Spleen (tissue), 7 donors: Measurements from ENCODE around the gene ZC3H14.

Source experiments
- POLR2A ChIP-seq, 3 donors: fragments of 450-650 bp; IDR thresholded peaks; one replicate each; pipeline ENCODE4 v1.5.1; 2017; ENCODE audit warnings: antibody characterized with exemption in 3 of 3, mild to moderate bottlenecking in 1 of 3
- TF ChIP-seq, protein P1 (sequence below), 11 experiments: fragments of 200-600 bp in 7 of 11; fragments of 450-650 bp in 4 of 11; sonication (generic) in 4 of 11; IDR thresholded peaks in 8 of 11; conservative IDR thresholded peaks in 3 of 11; 1 replicate in 7 of 11; 2 replicates in 4 of 11; pipeline versions ENCODE4 v1.4.0 to v1.8.0; 2016 to 2021; ENCODE audit warnings: antibody characterized with exemption in 11 of 11, inconsistent platforms in 4 of 11, mild to moderate bottlenecking in 1 of 11
- donor health status: DM: no; HTN: no; CAD: no; lungs with moderate emphysema.
- donor health status: DM: no; HTN: no; CAD: no.
- donor health status: DM: no; HTN: no; CAD: no.

DNA sequence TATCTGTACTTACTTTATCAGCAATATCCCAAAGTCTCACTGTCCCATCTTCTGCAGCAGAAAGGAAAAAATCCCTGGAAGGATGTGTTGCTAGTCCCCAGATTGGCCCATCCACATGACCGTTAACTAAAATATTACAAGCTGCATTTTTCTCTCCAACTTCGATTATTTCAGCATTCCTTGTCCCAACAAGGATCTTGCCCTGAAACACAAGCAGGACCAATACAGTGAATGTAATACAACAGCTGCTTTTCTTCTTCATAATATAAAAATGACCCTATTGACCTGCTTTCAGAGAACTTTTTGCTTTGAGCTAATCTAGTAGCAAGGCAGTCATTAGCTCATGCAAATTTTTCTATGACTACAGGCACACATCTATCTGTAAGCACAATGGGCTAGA, 58.3 kb downstream of the ZC3H14 start:
- TF ChIP-seq, protein P1, sequence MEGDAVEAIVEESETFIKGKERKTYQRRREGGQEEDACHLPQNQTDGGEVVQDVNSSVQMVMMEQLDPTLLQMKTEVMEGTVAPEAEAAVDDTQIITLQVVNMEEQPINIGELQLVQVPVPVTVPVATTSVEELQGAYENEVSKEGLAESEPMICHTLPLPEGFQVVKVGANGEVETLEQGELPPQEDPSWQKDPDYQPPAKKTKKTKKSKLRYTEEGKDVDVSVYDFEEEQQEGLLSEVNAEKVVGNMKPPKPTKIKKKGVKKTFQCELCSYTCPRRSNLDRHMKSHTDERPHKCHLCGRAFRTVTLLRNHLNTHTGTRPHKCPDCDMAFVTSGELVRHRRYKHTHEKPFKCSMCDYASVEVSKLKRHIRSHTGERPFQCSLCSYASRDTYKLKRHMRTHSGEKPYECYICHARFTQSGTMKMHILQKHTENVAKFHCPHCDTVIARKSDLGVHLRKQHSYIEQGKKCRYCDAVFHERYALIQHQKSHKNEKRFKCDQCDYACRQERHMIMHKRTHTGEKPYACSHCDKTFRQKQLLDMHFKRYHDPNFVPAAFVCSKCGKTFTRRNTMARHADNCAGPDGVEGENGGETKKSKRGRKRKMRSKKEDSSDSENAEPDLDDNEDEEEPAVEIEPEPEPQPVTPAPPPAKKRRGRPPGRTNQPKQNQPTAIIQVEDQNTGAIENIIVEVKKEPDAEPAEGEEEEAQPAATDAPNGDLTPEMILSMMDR (IDR thresholded peaks at IDR 0.05 in 8 of 11, conservative IDR thresholded peaks at IDR 0.05 in 3 of 11) = no peak
- TF ChIP-seq POLR2A (IDR thresholded peaks at IDR 0.05) = no peak
